Activated CD4-positive, alpha-beta T cell treated with anti-CD3 and anti-CD28 coated beads for 48 hours (primary cell): Measurements from ENCODE around the gene SAMHD1.

Experiments used
- DNase-seq: peaks from one replicate; pipeline ENCODE4 v3.0.0-alpha.2; 2020

The SAMHD1 gene

DNA sequence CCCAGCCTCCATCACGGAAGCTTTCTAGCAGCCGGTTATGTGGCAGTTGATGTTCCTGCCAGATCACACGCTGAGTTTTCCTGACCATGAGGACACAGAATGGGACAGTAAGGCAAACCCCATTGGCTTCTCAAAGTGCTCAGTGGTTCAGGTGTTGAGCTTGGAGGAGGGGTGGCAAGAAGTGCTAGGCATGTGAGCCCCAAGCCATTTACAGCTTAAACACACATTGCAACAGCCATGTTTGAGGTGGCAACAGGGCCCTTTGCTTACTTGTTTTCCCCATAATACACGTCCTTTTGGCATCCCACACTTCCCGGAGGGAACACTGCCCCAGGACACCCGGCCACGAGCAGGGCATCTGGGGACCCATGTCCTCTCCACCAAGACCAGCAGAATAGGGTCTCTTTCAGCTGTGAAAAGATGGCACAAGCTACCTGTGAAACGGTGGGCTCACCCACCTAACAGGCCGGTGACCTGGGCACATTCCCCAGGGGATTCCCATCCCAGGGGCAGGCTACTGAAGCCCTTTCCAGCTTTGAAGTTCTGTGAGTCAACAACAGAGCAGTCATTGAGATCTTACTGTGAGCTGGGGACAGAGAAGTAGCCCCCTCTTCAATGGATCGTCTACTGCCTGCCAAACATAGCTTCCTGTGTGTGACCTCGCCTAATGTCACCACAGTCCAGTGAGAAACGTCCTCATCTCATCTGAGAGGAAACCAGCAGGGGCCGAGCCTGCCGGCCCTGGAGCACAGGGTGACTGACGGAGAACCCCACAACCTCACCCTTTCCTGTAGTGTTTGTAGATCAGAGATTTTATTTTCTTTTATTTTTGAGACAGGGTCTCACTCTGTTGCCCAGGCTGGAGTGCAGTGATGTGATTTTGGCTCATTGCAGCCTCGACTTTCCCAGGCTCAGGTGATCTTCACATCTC, 79.6 kb downstream of the SAMHD1 start:
- no peak for DNase-seq

DNA sequence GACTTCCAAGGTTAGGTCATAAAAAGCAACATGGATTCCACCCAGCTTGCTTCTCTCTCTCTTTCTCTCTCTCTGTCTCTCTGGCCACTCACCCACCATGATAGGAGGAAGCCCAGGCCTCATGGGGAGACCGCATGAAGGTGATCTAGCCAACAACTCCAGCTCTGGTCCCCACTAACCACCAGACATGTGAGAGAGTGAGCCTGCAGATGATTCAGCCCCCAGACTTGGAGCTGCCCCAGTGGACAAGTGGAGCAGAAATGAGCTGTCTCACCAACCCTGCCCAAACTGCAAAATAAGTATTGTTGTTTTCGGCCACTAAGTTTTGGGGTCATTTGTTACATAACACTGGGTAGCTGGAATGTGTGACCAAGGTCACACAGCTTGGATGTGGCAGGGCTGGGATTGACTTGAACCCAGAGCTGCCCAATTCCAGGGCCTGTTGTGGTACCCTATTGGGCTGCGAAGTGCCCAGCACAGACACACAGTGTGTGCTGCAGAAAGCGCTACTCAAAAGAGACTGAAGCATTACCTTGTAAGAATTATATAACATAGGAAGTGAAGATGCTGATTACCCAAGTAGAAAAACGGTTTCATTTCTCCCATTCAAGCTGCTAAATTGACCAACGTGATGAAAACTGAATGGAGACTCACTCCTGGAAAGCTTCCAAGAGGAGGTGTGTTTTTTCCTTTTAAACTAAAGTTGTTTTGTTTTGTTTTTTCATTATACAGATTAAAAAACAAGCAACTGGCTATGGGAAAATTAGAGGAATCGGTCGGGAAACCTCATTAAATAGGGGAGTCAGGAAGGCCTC, 84.6 kb downstream of the SAMHD1 start:
- DNase-seq, result no peak

DNA sequence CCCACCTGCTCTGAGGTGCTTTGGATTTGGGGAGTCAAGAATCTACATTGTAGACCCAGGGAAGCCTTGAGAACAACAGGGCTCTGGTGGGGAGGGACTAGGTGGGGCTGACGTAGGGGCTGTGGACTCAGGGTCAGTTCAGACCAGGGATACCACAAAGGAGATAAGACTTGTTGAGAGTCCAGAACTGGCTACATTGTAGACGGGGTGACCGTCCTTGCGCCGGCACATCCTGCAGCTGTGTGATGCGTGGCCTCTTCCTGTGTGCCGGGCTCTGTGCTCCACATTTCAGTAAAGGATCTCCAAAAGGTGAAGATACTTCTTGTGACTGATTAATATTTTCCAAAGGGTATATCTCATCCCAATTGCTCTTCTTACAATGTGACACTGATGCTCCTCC, 85.3 kb downstream of the SAMHD1 start:
- DNase-seq, result no peak

DNA sequence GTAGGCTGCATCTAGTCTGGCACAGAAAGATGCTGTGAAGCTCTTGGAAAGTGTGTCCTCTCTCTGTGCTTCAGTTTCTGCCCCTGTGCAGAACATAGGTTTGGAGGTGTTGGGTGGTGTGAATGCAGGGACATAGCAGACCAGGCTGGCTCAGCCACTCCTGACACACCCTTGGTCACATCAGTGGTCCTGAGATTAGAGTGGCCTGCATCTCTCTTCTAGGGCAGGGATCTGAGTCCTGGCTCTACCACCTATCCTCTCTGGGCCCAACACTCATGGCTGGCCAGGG, 85.7 kb downstream of the SAMHD1 start:
- no peak for DNase-seq

DNA sequence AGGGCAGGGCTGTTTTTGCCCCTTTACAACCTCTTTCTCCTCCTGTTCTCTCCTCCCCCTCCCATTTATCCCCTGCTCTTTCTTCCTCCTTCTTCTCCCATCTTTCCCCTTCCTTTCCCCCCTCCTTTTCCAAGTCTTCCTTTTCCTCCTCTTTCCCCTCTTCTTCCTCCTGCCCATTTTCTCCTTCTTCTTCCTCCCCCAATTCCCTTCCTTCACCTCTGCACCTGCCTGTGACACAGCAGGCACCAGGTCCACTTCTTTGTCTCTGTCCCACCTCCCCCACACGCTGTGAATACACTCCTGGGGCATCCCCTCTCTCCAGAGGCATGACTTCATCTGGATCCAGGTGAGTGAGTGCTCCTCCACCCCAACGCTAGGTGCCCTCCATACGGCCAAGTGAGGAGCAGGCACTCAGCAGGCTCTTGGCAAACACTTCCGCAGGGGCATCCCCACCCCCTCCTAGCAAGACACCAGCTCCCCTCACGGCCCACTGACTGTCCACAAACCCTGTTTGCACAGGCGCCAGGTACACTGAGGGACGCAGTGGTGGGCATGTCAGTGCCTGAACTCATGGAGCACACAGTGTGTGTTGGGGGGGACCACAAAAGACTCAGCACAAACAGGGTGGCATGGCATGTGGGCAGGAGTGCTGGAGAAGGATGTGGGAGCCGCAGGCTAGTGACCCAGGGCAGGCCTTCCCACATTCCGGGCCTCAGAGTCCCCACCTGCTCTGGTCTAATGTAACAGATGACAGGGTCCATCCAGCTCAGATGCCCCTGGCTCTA, 86.2 kb downstream of the SAMHD1 start:
- DNase-seq, result no peak

DNA sequence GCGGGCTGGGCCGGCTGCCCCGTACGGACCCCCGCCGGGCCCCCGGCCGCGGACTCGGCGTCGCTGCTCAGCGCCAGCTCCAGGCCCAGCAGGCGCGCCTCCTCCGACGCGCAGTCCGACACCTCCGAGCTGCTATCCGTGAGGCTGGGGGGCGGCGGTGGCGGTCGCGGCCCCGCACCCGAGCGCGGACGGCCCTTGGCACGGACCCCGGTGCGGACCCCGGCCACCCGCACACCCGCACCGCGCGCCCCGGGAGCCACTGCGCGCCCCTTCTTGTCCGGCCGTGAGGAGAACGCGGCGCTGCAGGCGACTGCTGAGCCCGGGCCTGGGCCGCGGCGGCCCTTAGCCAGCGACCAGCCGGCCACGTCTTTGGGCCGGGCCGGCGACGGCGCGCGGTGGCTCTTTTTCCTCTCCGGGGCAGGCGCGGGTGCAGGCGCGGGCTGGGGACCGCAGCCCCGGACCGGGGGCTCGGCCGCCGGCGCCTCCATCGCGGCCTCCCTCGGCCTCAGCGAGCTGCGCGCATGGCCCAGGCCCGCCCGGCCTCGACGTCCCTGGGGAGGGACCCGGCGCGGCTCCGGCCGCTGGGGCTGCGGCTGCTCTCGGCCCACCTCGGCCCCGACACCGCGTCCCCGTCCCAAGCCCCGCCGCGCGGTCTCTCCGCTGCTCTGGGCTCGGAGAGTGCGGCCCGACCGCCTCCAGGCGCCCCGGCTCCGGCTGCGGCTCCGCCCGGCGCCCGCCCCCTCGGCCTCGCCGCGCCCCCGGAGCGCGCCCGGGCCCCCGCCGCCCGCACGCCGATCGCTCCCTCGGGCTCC, 88.4 kb downstream of the SAMHD1 start:
- no peak for DNase-seq

DNA sequence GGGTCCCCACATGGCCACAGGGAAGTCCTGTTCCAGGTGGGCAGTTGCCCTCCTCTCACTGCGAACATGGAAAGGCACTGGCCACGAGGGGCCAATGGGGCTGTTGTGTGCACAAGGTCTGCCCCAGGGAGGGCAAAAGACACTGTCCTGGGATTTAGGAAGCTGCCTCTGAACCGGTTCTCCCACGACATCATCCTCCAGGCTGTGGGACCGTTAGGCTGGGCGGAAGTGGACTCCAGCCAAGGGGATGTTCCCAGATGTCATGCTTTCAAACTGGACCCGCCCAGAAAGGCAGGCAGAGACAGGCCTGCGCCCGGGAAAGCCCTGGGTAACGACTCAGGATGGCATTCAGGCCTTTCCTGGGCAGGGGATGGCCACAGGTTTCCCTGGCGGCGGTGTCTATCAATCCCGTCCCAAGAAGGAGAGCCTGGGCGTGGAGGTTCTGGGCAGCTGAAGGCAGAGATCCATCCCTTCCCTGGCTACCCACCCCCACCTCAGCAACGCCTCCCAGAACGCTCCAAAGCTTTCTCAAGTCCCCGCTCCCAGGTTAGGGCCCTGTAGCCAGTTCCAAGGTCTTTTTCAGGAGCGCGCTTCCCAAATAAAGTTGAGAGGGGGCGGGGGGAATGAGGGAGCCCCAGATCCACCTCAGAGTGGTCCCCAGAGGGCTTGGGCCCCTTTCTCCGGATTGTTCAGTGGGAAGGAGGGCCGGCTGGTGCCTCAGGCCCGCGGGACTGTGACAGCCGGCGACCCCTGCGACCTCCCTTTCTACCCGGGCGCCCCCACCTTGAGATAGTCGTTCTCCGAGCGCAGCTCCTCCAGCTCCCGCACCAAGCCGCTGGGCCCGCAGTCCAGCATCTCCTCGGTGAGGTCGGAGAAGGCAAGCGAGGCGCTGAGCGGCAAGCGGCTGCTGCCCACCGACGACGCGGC, 89.4 kb downstream of the SAMHD1 start:
- no peak for DNase-seq

DNA sequence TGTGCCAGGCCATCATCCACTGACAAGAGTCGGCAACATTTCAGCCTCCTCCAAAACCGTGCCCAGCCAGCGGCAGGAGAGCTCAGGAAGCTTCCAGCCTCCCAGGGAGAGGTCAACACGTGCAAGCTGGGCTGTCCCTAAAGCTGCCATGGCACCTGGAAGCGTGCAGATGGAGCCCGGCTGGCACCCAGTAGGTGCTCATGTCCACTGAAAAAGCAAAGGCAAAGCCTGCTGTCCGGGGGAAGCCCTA, 90.0 kb downstream of the SAMHD1 start:
- no peak for DNase-seq

DNA sequence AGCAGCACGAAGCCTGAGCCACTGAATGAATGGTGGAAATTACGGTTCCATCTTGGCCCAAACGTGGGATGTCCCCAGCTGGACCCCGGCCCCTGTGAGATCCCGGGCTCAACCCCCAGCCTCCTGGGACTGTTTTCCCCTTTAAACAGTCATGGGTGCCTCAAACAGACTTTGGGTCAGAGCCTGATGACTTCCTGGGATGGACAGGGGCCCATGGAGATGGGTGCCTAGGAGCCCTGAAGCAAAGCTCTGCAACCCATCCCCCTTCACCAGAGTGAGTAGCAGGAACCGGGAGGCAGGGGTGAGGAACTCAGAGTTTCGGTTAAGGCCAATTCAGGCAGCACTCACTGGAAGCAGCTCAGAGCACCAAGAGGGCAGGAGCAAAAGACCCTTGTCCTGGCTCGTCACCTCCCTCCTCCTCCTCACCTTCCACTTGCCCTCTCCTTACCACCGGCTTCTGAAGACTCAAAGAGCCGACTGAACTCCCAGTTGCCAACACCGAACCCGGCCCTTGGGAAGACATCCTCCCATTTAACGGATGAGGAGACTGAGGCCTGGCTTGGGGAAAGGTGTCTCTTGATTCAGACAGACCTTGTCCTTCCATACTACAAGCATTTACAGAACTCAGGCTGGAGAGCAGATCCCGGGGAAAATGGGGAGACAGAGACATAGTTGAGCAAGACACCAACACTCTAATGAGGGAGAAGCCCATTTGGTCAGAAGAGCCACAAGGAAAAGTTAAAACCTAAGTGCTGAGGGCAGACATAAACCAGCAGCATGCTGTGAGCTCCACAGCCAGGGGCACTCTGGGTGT, 90.5 kb downstream of the SAMHD1 start:
- no peak for DNase-seq

DNA sequence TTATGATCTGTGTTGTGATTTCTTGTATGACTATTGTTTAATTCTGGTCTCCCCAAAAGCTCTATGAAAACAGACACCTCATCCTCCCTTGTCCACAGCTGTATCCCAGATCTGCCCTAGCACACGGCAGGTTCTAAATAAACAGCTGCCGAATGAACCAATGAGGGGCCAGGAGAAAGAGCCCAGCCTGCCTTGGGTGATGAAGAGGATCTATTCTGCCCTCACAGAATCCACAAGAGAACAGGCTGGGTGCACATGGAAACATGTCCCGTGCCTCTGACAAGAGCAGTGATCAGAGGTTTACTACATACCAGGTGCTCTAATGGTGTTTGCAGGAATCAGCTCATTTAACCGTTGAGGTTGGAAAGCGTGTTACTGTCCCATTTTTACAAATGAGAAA, 91.2 kb downstream of the SAMHD1 start:
- DNase-seq, result no peak

DNA sequence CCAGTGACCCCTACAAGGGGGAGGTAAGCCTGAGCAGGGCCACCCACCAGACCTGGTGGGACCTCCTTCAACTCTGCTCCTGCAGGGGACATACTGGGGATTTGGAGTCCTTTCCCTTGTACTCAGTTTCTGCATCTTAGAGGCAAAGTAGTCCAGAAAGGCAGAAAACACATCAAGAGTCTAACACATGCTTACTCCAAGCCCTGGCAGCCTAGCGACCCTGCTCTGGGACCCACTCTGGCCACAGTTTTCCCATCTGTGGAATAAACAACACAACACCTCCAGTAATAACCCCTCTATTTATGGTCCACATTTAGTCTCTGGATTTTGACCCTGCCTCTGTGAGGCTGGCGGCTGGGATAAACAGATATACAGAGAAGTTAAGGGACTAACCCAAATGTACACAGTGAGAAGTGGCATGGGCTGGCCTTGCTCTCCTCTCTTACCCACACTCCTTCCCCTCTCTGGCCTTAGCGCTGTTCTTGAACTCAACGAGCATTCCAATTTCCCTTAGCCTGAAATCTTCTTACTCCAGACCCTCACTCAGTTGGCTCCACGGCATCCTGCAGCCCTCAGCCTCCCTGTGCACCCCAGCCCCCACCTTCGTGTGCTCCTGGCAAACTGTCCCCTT, 91.7 kb downstream of the SAMHD1 start:
- DNase-seq, result no peak

DNA sequence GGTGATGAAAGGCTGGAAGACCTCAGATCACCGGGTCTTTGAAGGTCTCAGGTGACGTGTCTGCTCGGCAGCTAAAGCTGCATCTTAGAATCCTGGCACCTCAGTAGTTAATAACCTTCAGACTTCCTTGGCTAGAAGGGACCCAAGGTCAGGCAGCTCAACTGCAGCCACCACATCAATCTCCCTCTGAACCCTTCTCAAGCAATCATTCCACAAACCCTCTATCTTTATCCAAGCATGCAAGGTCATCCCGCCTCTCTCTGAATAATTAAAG, 92.3 kb downstream of the SAMHD1 start:
- DNase-seq, result no peak

DNA sequence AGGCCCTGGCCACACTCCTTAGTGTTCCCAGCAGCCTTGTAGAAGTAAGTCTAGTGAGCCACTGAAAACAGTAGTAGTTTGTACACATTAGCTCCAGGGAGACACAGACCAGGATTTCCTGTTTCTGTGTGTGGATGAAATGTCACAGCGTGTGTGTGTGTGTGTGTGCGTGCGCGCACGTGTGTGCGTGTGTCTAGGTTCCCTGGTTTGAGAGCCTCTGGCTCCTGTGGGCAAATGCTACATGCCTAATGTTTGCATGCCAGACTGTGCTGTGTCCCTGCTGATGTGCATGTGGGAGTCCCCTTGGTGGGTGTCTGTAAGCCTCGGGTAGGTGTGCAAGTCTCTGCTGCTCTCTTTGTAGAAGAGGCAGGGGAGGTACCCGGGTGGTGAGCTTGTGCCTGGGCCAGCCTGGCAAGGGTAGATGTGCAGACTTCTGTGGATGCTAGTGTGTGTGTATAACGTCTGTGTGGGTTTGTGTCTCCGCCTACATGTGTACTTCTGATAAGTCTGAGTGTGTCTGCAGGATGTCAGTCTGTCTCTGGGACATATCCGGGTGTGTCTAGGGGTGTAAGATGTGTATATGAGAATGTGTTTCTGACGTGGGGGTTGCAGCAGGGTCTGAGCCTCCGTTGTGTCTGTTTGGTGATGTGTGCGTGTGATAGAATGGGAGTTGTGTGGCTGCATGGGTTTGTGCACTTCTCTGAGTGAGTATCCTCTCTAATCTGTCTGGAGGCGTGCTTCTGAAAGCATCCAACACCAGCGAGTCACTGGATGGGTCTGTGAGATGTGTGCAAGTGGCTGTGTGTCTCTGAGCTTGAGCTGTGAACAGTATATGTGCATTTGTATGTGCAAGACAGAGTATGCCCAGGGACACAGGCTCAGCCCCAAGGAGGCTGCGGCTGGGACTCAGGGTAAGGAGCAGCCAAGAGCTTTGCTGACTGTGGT, 94.5 kb downstream of the SAMHD1 start:
- peak; percentile 46 for DNase-seq

DNA sequence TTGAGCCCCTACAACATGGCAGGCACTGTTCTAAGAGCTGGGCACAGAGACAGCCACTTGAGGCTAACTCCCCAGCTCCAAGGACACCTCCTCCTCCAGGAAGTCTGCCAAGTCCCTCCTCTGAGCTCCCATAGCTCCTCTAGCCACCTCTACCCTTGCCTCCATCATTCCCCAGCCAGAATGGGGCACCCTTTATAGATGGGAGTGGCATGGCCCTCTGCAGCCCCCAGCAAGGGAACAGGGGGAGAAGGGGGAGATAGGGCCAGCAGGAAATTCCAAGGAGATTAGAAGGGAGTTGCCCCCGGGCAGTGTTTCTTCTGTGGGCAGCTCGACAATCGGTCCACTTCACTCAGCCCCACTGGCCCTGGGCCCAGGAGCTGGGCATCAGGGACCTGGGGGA, 95.3 kb downstream of the SAMHD1 start:
- DNase-seq, result no peak

DNA sequence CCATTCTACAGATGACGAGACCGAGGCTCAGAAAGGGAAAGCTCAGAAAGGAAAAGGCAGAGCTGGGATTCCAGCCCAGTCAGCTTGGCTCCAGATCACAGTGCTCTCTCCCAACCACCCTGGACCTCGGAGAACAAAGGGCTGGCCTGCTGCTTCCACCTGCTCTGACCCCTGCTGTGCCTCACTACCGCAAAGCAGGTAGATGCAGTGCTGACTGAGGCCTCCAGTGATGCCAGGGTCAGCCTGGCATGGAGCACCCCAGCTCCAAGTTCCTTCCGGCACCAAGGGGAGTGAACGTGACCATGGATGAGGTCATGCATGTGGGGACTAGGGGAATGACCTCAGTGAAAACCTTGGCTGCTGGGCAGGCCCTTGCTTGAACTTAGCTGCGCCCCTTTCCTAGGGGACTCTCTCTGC, 96.3 kb downstream of the SAMHD1 start:
- DNase-seq, result no peak

DNA sequence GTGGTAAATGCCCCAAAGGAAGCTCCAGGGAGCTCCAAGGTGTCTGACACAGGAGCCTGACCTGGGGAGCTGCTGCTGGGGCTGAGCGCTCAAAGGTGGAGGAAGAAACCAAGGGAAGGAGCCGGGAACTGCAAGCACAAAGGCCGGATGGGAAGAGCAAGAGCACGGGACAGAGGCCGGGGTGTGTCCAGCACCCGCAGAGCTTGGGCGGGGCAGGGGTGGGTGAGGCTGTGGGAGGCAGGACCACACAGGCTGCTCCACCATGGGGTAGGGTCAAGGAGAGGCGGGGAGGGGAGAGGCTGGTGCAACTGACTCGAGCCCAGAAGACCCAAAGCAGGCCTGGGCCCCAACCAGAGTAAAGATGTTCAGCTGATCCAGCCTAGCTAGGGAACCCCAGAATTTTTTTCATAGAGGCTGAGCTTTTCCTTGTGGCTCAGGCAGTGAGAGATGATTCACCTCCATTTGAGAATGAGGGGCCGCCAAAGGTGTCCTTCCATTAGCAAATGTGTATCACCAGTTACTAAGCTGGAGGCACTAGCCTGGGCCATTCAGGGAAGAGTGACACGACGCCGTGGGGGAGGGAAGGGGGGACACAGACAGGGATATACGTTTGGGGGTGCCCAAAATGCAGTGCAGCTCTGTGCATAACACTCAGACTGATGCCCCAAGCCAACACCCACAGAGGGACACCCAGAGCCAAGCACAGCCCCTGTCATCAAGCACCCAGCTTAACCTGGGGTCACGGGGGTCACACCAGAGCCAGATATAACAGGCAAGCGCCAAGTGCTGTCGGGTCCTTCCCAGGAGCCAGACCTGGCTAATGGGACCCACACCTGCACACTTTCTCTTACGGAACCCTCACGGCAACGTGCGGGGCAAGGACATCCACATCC, 96.9 kb downstream of the SAMHD1 start:
- no peak for DNase-seq

DNA sequence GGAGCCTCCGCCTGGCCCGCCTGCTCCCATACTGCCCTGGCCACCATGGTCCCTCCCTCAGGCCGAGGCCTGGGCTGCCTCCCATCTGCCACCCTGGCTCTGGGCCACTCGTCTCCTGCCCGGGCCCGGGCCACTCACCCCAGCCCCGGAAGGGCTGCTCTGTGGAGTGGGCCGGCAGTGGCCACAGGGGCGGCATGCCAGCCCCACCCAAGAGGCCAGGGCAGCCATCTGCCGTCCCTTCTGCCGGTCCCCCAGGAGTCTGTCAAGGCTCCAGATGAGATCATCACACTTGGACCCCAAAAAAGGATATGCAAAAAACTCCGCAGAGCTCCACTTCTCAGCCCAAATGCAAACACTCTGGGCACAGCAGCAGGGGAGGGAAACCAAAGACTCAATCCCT, 99.3 kb downstream of the SAMHD1 start:
- no peak for DNase-seq

DNA sequence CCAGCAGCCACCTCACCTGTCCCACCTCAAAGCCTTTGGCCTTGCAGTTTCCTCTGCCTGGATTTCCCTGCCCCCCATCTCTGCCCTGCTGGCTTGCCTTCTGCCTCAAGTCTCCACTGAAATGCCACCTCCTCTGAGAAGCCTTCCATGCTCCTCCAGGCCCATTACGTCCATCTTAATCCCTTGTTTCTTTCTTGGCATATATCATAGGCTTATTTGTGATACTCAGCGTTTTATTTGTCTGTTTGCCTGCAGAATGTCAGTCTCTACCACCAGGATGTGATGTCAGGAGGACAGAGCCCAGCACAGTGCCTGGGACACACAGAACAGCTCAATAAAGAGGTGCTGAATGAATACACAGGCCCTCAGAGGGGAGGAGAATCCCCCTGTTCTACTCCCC, 100.0 kb downstream of the SAMHD1 start:
- DNase-seq, result no peak
